A549 (cell line): ENCODE data around the gene REPS1. TPM values are rescaled to one million over a fixed set of nuclear protein-coding genes. Genes with fewer than 3 reads are reported as not detected.

Source experiments
- ATAC-seq, 2 experiments: fragments of 200-7000 bp in 1 of 2; fragments of >200 bp in 1 of 2; cut with Nextera tagmentation in 1 of 2; cut with Tn5 transposase in 1 of 2; 3 replicates each; pipeline versions ENCODE4 v1.8.0 to v1.9.1; 2018 to 2020; ENCODE audit warnings: mild to moderate bottlenecking in 1 of 2, moderate library complexity in 1 of 2
- CTCF ChIA-PET: fragments of 300-600 bp; sonication (Branson Sonifier 250); formaldehyde crosslinking; extraction: SDS; loops from one replicate; lab custom pipeline; 2021; ENCODE audit warnings: antibody characterized with exemption, inconsistent platforms; lab: Yijun Ruan, JAX
- POLR2A ChIA-PET: fragments of 350-600 bp; formaldehyde crosslinking; extraction: SDS; loops from one replicate; lab custom pipeline; 2021; ENCODE audit warnings: antibody characterized with exemption, inconsistent platforms; lab: Yijun Ruan, JAX
- DNase-seq, 2 experiments: peaks; one replicate each; pipeline versions ENCODE4 v3.0.0 to v3.0.0-alpha.2; 2011 to 2016; ENCODE audit warnings: low read depth in 1 of 2, low spot score in 1 of 2
- FAIRE-seq: peaks from 2 replicates; lab custom pipeline; 2011; peaks lifted over from hg19 to GRCh38; lab: Jason Lieb, UNC
- H3K27ac ChIP-seq, 2 experiments: fragments of >200 bp; sonication (Bioruptor Twin); formaldehyde crosslinking; 3 replicates each; pipeline ENCODE4 v1.5.1; 2016 to 2017
- H3K4me1 ChIP-seq: fragments of >200 bp; sonication (Bioruptor Twin); formaldehyde crosslinking; 3 replicates; pipeline ENCODE4 v1.6.1; 2016
- H3K4me2 ChIP-seq: fragments of >200 bp; sonication (Bioruptor Twin); formaldehyde crosslinking; 3 replicates; pipeline ENCODE4 v1.6.1; 2016
- H3K4me3 ChIP-seq: fragments of >200 bp; sonication (Bioruptor Twin); formaldehyde crosslinking; 3 replicates; pipeline ENCODE4 v1.5.1; 2016
- H3K9me3 ChIP-seq: fragments of >200 bp; sonication (Bioruptor Twin); formaldehyde crosslinking; 3 replicates; pipeline ENCODE4 v1.6.1; 2016
- CBX8 ChIP-seq: fragments of 200-600 bp; sonication (generic); IDR thresholded peaks from 2 replicates; pipeline ENCODE4 v1.6.1; 2016
- CEBPB ChIP-seq, 2 experiments: fragments of >200 bp in 1 of 2; sonication (Bioruptor Twin) in 1 of 2; formaldehyde crosslinking in 1 of 2; IDR thresholded peaks; 2 replicates each; pipeline ENCODE4 v1.6.1; 2012 to 2016
- CHD2 ChIP-seq: fragments of 150-350 bp; IDR thresholded peaks from 2 replicates; pipeline ENCODE4 v1.6.1; 2014; ENCODE audit warnings: low read length; ENCODE audit not compliant: partially characterized antibody
- CHD4 ChIP-seq: fragments of 200-600 bp; sonication (generic); IDR thresholded peaks from 2 replicates; pipeline ENCODE4 v1.6.1; 2016; ENCODE audit warnings: antibody characterized with exemption, mild to moderate bottlenecking, borderline replicate concordance
- EHF ChIP-seq: fragments of 250-450 bp; sonication (Bioruptor Pico); IDR thresholded peaks from 2 replicates; pipeline ENCODE4 v1.5.0; 2020; ENCODE audit warnings: mild to moderate bottlenecking
- EP300 ChIP-seq, 2 experiments: fragments of >200 bp; sonication (Bioruptor Twin); formaldehyde crosslinking; IDR thresholded peaks; 2 replicates in 1 of 2; 3 replicates in 1 of 2; pipeline ENCODE4 v1.6.1; 2016 to 2017
- FOXS1 ChIP-seq: fragments of 250-450 bp; sonication (Bioruptor Pico); IDR thresholded peaks from 2 replicates; pipeline ENCODE4 v1.5.0; 2020; ENCODE audit warnings: mild to moderate bottlenecking, moderate library complexity
- HOXA7 ChIP-seq: fragments of 250-450 bp; sonication (Bioruptor Pico); IDR thresholded peaks from 2 replicates; pipeline ENCODE4 v1.5.0; 2020; ENCODE audit warnings: mild to moderate bottlenecking, moderate library complexity
- KDM1A ChIP-seq: fragments of 200-600 bp; sonication (generic); IDR thresholded peaks from 2 replicates; pipeline ENCODE4 v1.6.1; 2016; ENCODE audit warnings: low read depth, mild to moderate bottlenecking
- MAFK ChIP-seq: fragments of 450-650 bp; IDR thresholded peaks from 2 replicates; pipeline ENCODE4 v1.6.1; 2014; ENCODE audit not compliant: partially characterized antibody
- NPAS2 ChIP-seq: fragments of 250-450 bp; sonication (Bioruptor Pico); IDR thresholded peaks from 2 replicates; pipeline ENCODE4 v1.8.0; 2022; ENCODE audit warnings: mild to moderate bottlenecking, moderate library complexity, borderline replicate concordance
- RCOR1 ChIP-seq: fragments of 150-350 bp; IDR thresholded peaks from 2 replicates; pipeline ENCODE4 v1.6.1; 2014; ENCODE audit warnings: antibody characterized with exemption, low read length, low read depth
- RFX5 ChIP-seq: fragments of 450-650 bp; IDR thresholded peaks from 2 replicates; pipeline ENCODE4 v1.7.1; 2014; ENCODE audit warnings: antibody characterized with exemption, mild to moderate bottlenecking, moderate library complexity
- RNF2 ChIP-seq: fragments of 200-600 bp; sonication (generic); IDR thresholded peaks from 2 replicates; pipeline ENCODE4 v1.6.1; 2016; ENCODE audit warnings: low read depth, mild to moderate bottlenecking, antibody characterized with exemption, moderate library complexity, borderline replicate concordance
- SREBF2 ChIP-seq: fragments of 450-650 bp; IDR thresholded peaks from 2 replicates; pipeline ENCODE4 v1.6.1; 2014; ENCODE audit warnings: mild to moderate bottlenecking, moderate library complexity
- ZC3H11A ChIP-seq: fragments of 450-650 bp; IDR thresholded peaks from 2 replicates; pipeline ENCODE4 v1.6.1; 2014; ENCODE audit warnings: antibody characterized with exemption, mild to moderate bottlenecking
- ZNF302 ChIP-seq: fragments of 250-450 bp; sonication (Bioruptor Pico); IDR thresholded peaks from 2 replicates; pipeline ENCODE4 v1.9.0; 2021; ENCODE audit warnings: inconsistent platforms, mild to moderate bottlenecking, moderate library complexity
- WGBS: methylation state at CpG from one replicate; pipeline ENCODE4 v1.1.6; 2017; ENCODE audit errors: missing lambda C conversion rate; 5-methylcytosine and 5-hydroxymethylcytosine counted together
- polyA plus RNA-seq, 4 experiments: library from polyadenylated mRNA; depleted of rRNA in 3 of 4; stranded (reverse); fragments of >200 nt; fragmentation: RNase III in 1 of 4; extraction: RNeasy Plus Mini Kit Qiagen cat#74134 plus additional on column Dnase treatment in 1 of 4; gene quantifications; 2 replicates in 3 of 4; 3 replicates in 1 of 4; pipeline ENCODE4 v1.2.3, GENCODE V29; 2011 to 2017
- TF ChIP-seq, protein P1 (sequence below): fragments of 150-350 bp; IDR thresholded peaks from 2 replicates; pipeline ENCODE4 v1.6.1; 2014; ENCODE audit warnings: low read depth, mild to moderate bottlenecking, low read length
- TF ChIP-seq, protein P2 (sequence below): fragments of >200 bp; sonication (Bioruptor Twin); formaldehyde crosslinking; IDR thresholded peaks from 2 replicates; pipeline ENCODE4 v1.6.1; 2016
- TF ChIP-seq, protein P3 (sequence below): IDR thresholded peaks from 2 replicates; pipeline ENCODE4 v1.6.1; 2012
- TF ChIP-seq, protein P4 (sequence below): fragments of 250-450 bp; sonication (Bioruptor Pico); IDR thresholded peaks from 2 replicates; pipeline ENCODE4 v1.5.0; 2020; ENCODE audit warnings: low read depth, mild to moderate bottlenecking, moderate library complexity
- TF ChIP-seq, protein P5 (sequence below): fragments of 250-450 bp; sonication (Bioruptor Pico); IDR thresholded peaks from 2 replicates; pipeline ENCODE4 v1.5.0; 2021; ENCODE audit warnings: mild to moderate bottlenecking, moderate library complexity, borderline replicate concordance

Gene REPS1
- polyA plus RNA-seq, 2 of the 4 experiments (the other 2 are of a cell fraction), result 16.3 to 36.4 TPM

DNA sequence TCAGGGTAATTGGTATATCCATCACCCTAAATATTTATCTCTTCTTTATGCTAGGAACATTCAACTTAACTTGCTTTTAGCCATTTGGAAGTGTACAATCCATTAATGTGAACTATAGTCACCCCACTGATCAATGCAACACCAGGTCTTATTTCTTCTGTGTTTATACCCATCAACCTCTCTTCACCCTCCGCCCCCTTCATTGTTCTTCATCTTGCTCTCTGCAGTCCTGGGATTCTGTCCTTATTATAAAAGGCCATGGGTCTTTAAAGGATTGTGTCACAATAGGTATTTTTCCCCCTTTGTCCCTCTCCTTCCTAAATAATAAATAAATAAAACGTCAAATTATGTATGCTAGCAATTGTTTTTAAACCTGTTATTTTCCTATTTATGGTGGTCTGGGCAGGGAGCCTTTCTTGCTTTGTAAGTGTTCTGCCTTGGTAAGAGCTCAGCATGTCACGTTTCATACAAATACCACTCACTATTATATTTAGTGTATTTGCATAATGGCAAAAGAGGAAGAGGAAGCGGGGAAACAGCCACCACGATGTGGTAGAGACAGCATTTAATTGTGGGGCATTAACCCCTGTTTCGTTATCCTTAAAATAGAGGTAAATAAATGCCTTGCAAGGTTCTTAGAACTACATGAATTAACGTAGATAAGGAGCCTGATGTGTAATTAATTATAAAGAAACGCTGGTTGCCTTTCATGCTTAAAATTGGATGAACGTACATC is 42.3 kb upstream of the REPS1 start:
- H3K9me3 ChIP-seq, result no peaks in the 10 kb centered on the region
- DNase-seq (no peak), FAIRE-seq (no peak), ATAC-seq (no peak)
- H3K27ac ChIP-seq, result no peak overlapping the region
- no peak overlapping the region; the same call in 2 of the 3 replicates for H3K4me3 ChIP-seq
- no peak for TF ChIP-seq CBX8
- TF ChIP-seq SREBF2, result no peak
- TF ChIP-seq CHD4, result no peak
- no peak for TF ChIP-seq CHD2
- TF ChIP-seq, protein P1, sequence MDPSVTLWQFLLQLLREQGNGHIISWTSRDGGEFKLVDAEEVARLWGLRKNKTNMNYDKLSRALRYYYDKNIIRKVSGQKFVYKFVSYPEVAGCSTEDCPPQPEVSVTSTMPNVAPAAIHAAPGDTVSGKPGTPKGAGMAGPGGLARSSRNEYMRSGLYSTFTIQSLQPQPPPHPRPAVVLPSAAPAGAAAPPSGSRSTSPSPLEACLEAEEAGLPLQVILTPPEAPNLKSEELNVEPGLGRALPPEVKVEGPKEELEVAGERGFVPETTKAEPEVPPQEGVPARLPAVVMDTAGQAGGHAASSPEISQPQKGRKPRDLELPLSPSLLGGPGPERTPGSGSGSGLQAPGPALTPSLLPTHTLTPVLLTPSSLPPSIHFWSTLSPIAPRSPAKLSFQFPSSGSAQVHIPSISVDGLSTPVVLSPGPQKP, result no peak
- TF ChIP-seq HOXA7, result no peak
- TF ChIP-seq, protein P2, sequence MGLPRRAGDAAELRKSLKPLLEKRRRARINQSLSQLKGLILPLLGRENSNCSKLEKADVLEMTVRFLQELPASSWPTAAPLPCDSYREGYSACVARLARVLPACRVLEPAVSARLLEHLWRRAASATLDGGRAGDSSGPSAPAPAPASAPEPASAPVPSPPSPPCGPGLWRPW, result no peak
- no peak for TF ChIP-seq EP300 (IDR thresholded peaks at IDR 0.05)
- no peak for TF ChIP-seq RFX5
- TF ChIP-seq, protein P3, sequence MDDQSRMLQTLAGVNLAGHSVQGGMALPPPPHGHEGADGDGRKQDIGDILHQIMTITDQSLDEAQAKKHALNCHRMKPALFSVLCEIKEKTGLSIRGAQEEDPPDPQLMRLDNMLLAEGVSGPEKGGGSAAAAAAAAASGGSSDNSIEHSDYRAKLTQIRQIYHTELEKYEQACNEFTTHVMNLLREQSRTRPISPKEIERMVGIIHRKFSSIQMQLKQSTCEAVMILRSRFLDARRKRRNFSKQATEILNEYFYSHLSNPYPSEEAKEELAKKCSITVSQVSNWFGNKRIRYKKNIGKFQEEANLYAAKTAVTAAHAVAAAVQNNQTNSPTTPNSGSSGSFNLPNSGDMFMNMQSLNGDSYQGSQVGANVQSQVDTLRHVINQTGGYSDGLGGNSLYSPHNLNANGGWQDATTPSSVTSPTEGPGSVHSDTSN, result no peak
- TF ChIP-seq EHF, result no peak
- TF ChIP-seq RNF2, result no peak
- TF ChIP-seq FOXS1 (CRISPR knock-in tag), result no peak
- TF ChIP-seq ZC3H11A, result no peak
- TF ChIP-seq NPAS2, result no peak
- TF ChIP-seq RCOR1, result no peak
- no peak for TF ChIP-seq MAFK
- TF ChIP-seq KDM1A, result no peak
- ChIA-PET POLR2A (no interaction called here), CTCF (interaction anchor here (0.8 kb wide), 1 partner anchor 42 kb away, joined by 3 read pairs; the partner anchor contains the start of gene REPS1)
- 87% methylated on average over 9 of the region's 9 CpGs for whole genome bisulfite sequencing
- peaks cover 9% of the 10 kb centered on the region; the same call in 2 of the 3 replicates for H3K4me1 ChIP-seq
- peak overlapping the region; percentile 82 for H3K4me2 ChIP-seq

DNA sequence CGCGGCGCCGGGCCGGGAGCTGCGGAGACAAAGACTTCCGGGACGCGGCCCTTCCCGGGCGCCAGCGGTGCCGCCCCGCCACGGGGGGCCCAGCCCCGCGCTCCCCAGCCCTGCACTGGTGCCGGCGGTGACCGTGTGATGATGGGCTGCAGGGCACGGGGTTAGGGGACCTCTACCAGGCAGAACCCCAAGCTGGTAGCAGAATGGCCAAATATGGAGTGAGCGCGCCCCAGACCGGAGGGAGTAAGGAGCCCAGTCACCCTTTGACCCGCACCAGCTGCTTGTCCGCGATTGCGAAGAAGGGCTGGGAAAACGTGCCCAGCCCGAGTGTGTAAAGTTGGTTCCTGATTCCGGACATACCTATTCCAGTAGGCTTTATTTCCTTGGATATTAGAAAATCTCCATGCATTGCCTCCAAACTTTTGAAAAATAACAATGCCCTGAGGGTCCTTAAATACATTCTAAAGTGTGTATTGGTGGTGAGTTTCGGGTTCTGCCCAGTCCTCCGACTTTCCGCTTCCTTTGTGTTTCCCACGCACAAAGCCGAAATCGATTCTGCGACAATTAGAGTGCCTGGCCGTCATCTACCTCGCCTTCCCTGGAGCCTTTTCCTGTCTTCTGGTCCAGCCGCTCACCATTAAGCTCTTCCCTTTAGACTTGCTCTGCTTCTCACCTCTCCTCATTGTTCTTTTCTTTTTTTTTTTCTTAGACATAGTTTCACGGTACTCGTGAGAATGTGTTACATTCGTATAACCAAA is 41.6 kb upstream of the REPS1 start:
- Histone ChIP-seq H3K4me1 (peaks cover 9% of the 10 kb centered on the region; the same call in 2 of the 3 replicates), H3K4me3 (peak overlapping the region; percentile 86), H3K9me3 (no peaks in the 10 kb centered on the region), H3K4me2 (peak overlapping the region; percentile 82), H3K27ac (peak overlapping the region; percentile 83 to 94)
- CTCF ChIA-PET, result no interaction called here
- 63% methylated on average over 19 of the region's 44 CpGs for WGBS
- POLR2A ChIA-PET, result no interaction called here
- DNase-seq (peak; percentile 17 to 37), FAIRE-seq (no peak), ATAC-seq (peak; percentile 70 to 71)
- TF ChIP-seq, protein P4, sequence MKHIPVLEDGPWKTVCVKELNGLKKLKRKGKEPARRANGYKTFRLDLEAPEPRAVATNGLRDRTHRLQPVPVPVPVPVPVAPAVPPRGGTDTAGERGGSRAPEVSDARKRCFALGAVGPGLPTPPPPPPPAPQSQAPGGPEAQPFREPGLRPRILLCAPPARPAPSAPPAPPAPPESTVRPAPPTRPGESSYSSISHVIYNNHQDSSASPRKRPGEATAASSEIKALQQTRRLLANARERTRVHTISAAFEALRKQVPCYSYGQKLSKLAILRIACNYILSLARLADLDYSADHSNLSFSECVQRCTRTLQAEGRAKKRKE (CRISPR knock-in tag), result no peak
- TF ChIP-seq ZNF302 (CRISPR knock-in tag) (no peak), CEBPB (IDR thresholded peaks at IDR 0.05) (0 out of 4 replicates have a peak, but pooled peaks of 1 of the 2 experiments have one; percentile 9)
- TF ChIP-seq, protein P5, sequence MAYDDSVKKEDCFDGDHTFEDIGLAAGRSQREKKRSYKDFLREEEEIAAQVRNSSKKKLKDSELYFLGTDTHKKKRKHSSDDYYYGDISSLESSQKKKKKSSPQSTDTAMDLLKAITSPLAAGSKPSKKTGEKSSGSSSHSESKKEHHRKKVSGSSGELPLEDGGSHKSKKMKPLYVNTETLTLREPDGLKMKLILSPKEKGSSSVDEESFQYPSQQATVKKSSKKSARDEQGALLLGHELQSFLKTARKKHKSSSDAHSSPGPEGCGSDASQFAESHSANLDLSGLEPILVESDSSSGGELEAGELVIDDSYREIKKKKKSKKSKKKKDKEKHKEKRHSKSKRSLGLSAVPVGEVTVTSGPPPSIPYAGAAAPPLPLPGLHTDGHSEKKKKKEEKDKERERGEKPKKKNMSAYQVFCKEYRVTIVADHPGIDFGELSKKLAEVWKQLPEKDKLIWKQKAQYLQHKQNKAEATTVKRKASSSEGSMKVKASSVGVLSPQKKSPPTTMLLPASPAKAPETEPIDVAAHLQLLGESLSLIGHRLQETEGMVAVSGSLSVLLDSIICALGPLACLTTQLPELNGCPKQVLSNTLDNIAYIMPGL (CRISPR knock-in tag), result no peak
